Small intestine (tissue), 7 donors: ENCODE data around the gene CTPS1. TPM values are rescaled to one million over a fixed set of nuclear protein-coding genes. Genes with fewer than 3 reads are reported as not detected.

Experiments used
- DNase-seq, 2 donors: peaks; one replicate each; pipeline versions ENCODE4 v3.0.0 to v3.0.0-alpha.2; 2013
- FAIRE-seq: peaks from 2 replicates; lab custom pipeline; 2012; peaks lifted over from hg19 to GRCh38; lab: Jason Lieb, UNC
- H3K27ac ChIP-seq, 3 donors: one replicate each; pipeline ENCODE4 v1.5.1; 2013; ENCODE audit warnings: low read length in 2 of 3, mild to moderate bottlenecking in 2 of 3, control low read depth in 1 of 3, inconsistent platforms in 1 of 3, low read depth in 1 of 3, moderate library complexity in 1 of 3
- H3K27me3 ChIP-seq, 3 donors: one replicate each; pipeline ENCODE4 v1.6.1; 2013; ENCODE audit warnings: low read length in 3 of 3, inconsistent platforms in 1 of 3; ENCODE audit not compliant: control insufficient read depth in 3 of 3, insufficient read depth in 3 of 3
- H3K36me3 ChIP-seq, 3 donors: one replicate each; pipeline ENCODE4 v1.6.1; 2013; ENCODE audit warnings: low read length in 3 of 3, inconsistent platforms in 1 of 3, low read depth in 1 of 3, mild to moderate bottlenecking in 1 of 3, moderate library complexity in 1 of 3; ENCODE audit not compliant: control insufficient read depth in 3 of 3, insufficient read depth in 2 of 3
- H3K4me1 ChIP-seq, 3 donors: one replicate each; pipeline ENCODE4 v1.6.1; 2013; ENCODE audit warnings: low read length in 2 of 3, inconsistent platforms in 1 of 3, low read depth in 1 of 3, mild to moderate bottlenecking in 1 of 3, moderate library complexity in 1 of 3; ENCODE audit not compliant: control insufficient read depth in 3 of 3, insufficient read depth in 2 of 3
- H3K4me3 ChIP-seq, 3 donors: one replicate each; pipeline ENCODE4 v1.5.1; 2013; ENCODE audit warnings: low read length in 3 of 3, control low read depth in 1 of 3, inconsistent platforms in 1 of 3, low read depth in 1 of 3, mild to moderate bottlenecking in 1 of 3, moderate library complexity in 1 of 3
- H3K9me3 ChIP-seq, 2 donors: one replicate each; pipeline ENCODE4 v1.6.1; 2013; ENCODE audit warnings: low read depth in 1 of 2, low read length in 1 of 2; ENCODE audit not compliant: control insufficient read depth in 2 of 2, insufficient read depth in 1 of 2
- WGBS, 3 donors: extraction: QIAGEN DNeasy Blood & Tissue Kit; methylation state at CpG; one replicate each; pipeline ENCODE4 v1.1.7; 2013; 5-methylcytosine and 5-hydroxymethylcytosine counted together
- polyA plus RNA-seq, 4 donors: library from polyadenylated mRNA; stranded (reverse) in 3 of 4; unstranded in 1 of 4; fragments of 200-250 nt in 3 of 4; fragments of 120-200 nt in 1 of 4; gene quantifications; one replicate each; pipeline versions ENCODE4 v1.2.1 to v1.2.3, GENCODE V29; 2013
- donor health status: healthy with polysubstance abuse.
- donor health status: control.
- donor health status: control.
- donor health status: Bipolar disorder and iron deficiency.
- donor health status: healthy.

Gene CTPS1
- polyA plus RNA-seq, 4 donors: 3.8 to 24.8 (median 11.0) TPM

- no peak overlapping the region for H3K27ac ChIP-seq
Measured at GRCh38 chr1:41006942-41007865, 27.7 kb downstream of the CTPS1 start.

GRCh38 chr1:41009466-41009865 lies 30.0 kb downstream of the CTPS1 start:
- Histone ChIP-seq H3K27me3 (no peaks in the 10 kb centered on the region), H3K27ac (no peak overlapping the region), H3K4me3 (no peak overlapping the region), H3K36me3 (peaks cover 13 to 73% (median 17%) of the 10 kb centered on the region in 3 donors), H3K9me3 (no peaks in the 10 kb centered on the region), H3K4me1 (no peaks in the 10 kb centered on the region)
- FAIRE-seq (no peak), DNase-seq (no peak)
- 91 to 94% (median 93%) methylated on average over 8 of the region's 8 CpGs for WGBS, 3 donors

More at GRCh38 chr1:41006942-41007865, 27.7 kb downstream of the CTPS1 start:
- DNase-seq: no peak
- no peak overlapping the region for H3K4me3 ChIP-seq
- no peak for FAIRE-seq
- no peaks in the 10 kb centered on the region for H3K27me3 ChIP-seq
- H3K36me3 ChIP-seq: peaks cover 13 to 70% (median 20%) of the 10 kb centered on the region in 3 donors
- WGBS, 3 donors: 94 to 96% (median 95%) methylated on average over 19 of the region's 19 CpGs
- H3K9me3 ChIP-seq: no peaks in the 10 kb centered on the region
- H3K4me1 ChIP-seq: peaks cover 0 to 7% (median 0%) of the 10 kb centered on the region in 3 donors

DNA sequence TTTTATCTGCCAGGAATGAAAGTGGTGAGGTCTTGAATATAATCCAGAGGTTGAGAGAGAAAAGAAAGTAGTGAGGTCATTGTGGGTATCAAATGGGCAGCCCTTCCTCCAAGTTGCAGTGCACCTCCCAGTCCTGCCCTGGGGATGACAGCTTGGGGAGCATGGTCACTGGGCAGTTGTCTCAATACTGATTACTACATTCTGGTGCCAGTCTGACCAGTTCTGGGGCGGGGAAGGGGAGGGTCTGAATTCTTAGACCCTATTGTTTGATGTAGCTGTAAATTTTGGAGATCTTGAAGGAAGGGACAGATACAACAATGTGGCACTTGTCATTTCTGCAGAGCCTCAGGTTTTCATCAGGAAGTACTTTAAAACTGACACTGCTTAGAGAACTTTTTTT lies 30.8 kb downstream of the CTPS1 start:
- peaks cover 13 to 74% (median 17%) of the 10 kb centered on the region in 3 donors for H3K36me3 ChIP-seq
- FAIRE-seq: no peak

GRCh38 chr1:41013024-41013423 lies 33.5 kb downstream of the CTPS1 start:
- FAIRE-seq (no peak), DNase-seq (no peak)
- H3K36me3 ChIP-seq: peaks cover 10 to 78% (median 13%) of the 10 kb centered on the region in 3 donors
- no peaks in the 10 kb centered on the region for H3K9me3 ChIP-seq
- H3K27me3 ChIP-seq: no peaks in the 10 kb centered on the region
- no peak overlapping the region for H3K27ac ChIP-seq
- H3K4me3 ChIP-seq: no peak overlapping the region
- WGBS, 3 donors: 84 to 91% (median 85%) methylated on average over 6 of the region's 6 CpGs
- H3K4me1 ChIP-seq: no peaks in the 10 kb centered on the region

More for the DNA sequence above, 30.8 kb downstream of the CTPS1 start:
- no peak overlapping the region for H3K27ac ChIP-seq
- no peak for DNase-seq
- no peak overlapping the region for H3K4me3 ChIP-seq
- no peaks in the 10 kb centered on the region for H3K27me3 ChIP-seq
- 94 to 96% (median 94%) methylated on average over 1 of the region's 1 CpG for whole genome bisulfite sequencing, 3 donors
- H3K4me1 ChIP-seq: no peaks in the 10 kb centered on the region
- H3K9me3 ChIP-seq: no peaks in the 10 kb centered on the region

GRCh38 chr1:41013796-41014195 lies 34.3 kb downstream of the CTPS1 start:
- Histone ChIP-seq H3K27me3 (no peaks in the 10 kb centered on the region), H3K4me1 (no peaks in the 10 kb centered on the region), H3K9me3 (no peaks in the 10 kb centered on the region), H3K27ac (no peak overlapping the region), H3K36me3 (peaks cover 10 to 82% (median 10%) of the 10 kb centered on the region in 3 donors), H3K4me3 (no peak overlapping the region)
- DNase-seq (no peak), FAIRE-seq (no peak)
- WGBS, 3 donors: 81 to 92% (median 86%) methylated on average over 7 of the region's 7 CpGs

- no peak overlapping the region for H3K4me3 ChIP-seq
- WGBS, 3 donors: 66 to 72% (median 69%) methylated on average over 8 of the region's 8 CpGs
- H3K4me1 ChIP-seq: no peaks in the 10 kb centered on the region
- H3K36me3 ChIP-seq: peaks cover 6 to 79% (median 8%) of the 10 kb centered on the region in 3 donors
- FAIRE-seq: no peak
- H3K27ac ChIP-seq: no peak overlapping the region
- H3K9me3 ChIP-seq: no peaks in the 10 kb centered on the region
- no peak for DNase-seq
- H3K27me3 ChIP-seq: no peaks in the 10 kb centered on the region
Measured at GRCh38 chr1:41014871-41015270, 35.4 kb downstream of the CTPS1 start.

DNA sequence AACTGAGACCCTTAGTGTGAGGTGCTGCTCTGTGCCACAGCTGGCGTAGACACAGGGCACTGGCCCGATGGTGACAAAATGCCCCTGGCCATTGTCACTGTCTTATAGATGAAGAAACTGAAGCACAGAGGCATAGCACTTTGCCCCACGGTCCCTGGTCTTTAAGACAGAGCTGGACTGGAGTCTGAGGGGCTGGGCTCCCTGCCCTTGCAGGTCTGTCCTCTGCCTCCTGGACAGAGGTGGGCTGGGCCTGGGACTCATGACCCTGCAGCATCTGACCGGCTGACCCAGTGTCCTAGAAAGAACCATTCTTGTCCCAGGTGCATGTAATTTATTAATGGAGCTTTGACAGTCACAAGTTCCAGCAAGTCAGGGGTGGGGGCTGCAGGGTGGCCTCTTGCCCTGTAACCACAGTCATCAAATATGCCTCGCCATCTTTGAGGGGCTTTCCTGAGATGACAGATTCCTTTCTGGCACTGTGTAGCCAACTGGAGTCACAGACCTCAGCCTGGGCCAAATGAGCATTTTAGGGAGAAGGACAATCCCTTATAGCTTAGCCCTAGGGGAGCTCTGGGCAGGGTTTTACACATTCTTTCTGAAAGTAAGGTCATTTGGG lies 35.9 kb downstream of the CTPS1 start:
- Histone ChIP-seq H3K36me3 (peaks cover 6 to 82% (median 6%) of the 10 kb centered on the region in 3 donors), H3K27ac (no peak overlapping the region), H3K9me3 (no peaks in the 10 kb centered on the region), H3K4me3 (no peak overlapping the region), H3K27me3 (no peaks in the 10 kb centered on the region), H3K4me1 (no peaks in the 10 kb centered on the region)
- DNase-seq (no peak), FAIRE-seq (no peak)
- 74 to 85% (median 84%) methylated on average over 5 of the region's 5 CpGs for WGBS, 3 donors

GRCh38 chr1:41015897-41016470 lies 36.5 kb downstream of the CTPS1 start:
- H3K27me3 ChIP-seq: no peaks in the 10 kb centered on the region
- 89 to 94% (median 90%) methylated on average over 13 of the region's 13 CpGs for WGBS, 3 donors
- no peaks in the 10 kb centered on the region for H3K9me3 ChIP-seq
- no peak overlapping the region for H3K27ac ChIP-seq
- DNase-seq (no peak), FAIRE-seq (no peak)
- H3K4me1 ChIP-seq: peaks cover 0 to 4% (median 0%) of the 10 kb centered on the region in 3 donors
- H3K36me3 ChIP-seq: peaks cover 3 to 84% (median 3%) of the 10 kb centered on the region in 3 donors
- H3K4me3 ChIP-seq: no peak overlapping the region
